Gastroesophageal sphincter (tissue), 3 donors: ENCODE measurements around the gene RAET1E.

Experiments used
- CTCF ChIP-seq, 4 experiments: fragments of 200-600 bp in 2 of 4; fragments of 450-650 bp in 2 of 4; sonication (generic) in 1 of 4; IDR thresholded peaks; one replicate each; pipeline ENCODE4 v1.5.1; 2017 to 2019; ENCODE audit warnings: antibody characterized with exemption in 4 of 4, mild to moderate bottlenecking in 2 of 4, moderate library complexity in 2 of 4
- POLR2A ChIP-seq, 2 donors: fragments of 450-650 bp; IDR thresholded peaks; one replicate each; pipeline ENCODE4 v1.6.1; 2017; ENCODE audit warnings: antibody characterized with exemption in 2 of 2, mild to moderate bottlenecking in 2 of 2, moderate library complexity in 1 of 2

GRCh38 chr6:149869275-149869892 is 28.5 kb downstream of the RAET1E start:
- TF ChIP-seq POLR2A (IDR thresholded peaks at IDR 0.05) (no peak), CTCF (IDR thresholded peaks at IDR 0.05) (no peak)
